ENCODE results near the gene MAP1LC3A. TPM values are rescaled to one million over a fixed set of nuclear protein-coding genes. Genes with fewer than 3 reads are reported as not detected.

The MAP1LC3A gene
- total RNA-seq, 4 donors from 2014 or later: 62.4 to 139 (median 106) TPM

DNA sequence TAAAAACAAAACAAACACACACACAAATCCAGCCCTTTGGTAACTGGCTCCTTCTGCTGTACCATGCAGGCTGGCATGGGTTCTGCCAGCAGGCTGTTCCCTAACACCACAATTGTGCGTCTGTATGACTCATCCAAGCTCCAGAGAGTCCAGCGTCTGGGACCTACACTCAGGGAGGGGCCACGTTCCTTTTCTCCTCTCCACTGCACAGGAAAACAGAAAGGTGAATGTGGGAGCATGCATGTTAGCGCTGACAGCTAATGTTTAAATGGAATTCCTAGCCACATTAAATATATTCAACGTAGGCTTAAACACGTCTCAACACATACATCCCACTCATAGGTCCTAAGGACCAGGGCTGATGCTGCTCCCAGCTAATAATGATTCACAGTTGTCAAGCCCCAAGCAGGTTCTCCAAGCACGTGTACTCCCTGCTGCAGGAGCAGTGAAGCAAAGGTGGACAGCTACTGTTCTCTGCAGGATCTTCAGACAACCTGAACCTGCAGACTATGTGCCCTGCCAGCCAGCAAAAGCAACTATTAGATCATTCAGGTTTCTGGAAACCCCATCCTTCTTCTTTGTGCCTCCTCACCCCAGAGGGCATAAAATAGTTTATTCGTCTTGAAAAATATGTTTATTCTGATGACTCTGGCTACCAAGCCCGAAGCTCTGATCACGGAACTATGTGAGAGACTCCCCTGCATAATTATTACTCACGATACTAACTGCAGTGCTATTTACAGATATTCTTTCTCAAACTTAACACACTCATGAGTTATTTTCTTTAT lies 20.9 kb downstream of the MAP1LC3A start:
- DNase-seq (ENCODE audit: low spot score in 2 of 2): peak; percentile 35
- H3K27ac ChIP-seq: peak overlapping the region; percentile 24 to 92 (median 78)

DNA sequence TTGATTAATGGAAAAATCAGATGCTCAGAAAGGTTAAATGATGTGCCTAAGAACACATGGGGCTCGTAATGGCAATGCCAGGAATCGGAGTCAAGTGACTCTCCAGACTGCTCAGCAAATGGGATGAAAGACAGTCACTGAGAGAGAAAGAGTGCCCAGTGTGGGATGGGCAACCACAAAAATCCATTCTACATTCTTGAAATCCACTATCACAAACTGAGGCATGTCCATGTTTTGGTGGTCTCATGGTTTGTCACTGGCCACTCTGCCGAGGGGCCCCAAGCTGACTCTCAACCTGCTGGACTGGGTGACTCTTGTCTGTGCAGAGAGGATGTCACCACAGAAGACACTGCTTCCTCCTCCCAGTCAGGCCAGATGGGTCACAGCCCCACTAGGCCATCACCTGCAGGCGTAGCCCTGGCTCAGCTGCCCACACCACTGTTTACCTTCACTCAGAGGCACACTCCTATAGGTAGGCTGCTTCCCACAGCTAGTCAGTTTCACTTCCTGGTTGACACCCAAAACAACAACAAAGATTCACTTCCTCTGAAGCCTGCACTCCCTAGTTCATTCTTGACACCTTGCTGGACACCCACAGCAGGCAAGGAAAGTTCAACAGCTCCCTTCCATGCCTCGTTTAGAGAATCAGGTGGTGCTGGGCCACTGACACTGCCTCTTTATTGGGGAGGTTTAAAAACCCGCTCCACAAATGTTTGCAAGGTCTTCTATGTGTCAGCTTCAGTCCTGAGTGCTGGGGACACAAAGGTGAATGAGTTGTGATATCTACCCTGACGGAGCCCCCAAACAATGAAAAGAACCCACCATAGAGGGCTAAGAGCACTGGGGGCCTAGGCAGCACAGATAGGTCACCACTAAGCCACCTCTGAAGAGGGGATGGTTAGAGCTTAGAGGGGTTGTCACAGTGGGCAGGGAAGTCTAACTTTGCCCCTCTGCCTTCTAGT lies 21.7 kb downstream of the MAP1LC3A start:
- 80 to 82% methylated on average over 7 of the region's 7 CpGs for WGBS, 2 donors
- peak overlapping the region; percentile 45 to 92 (median 78) for H3K27ac ChIP-seq

More for the DNA sequence above, 20.9 kb downstream of the MAP1LC3A start:
- no peaks in the 10 kb centered on the region for H3K27me3 ChIP-seq
- no peaks in the 10 kb centered on the region for H3K9me3 ChIP-seq
- 53 to 65% methylated on average over 11 of the region's 11 CpGs for WGBS, 2 donors
- H3K36me3 ChIP-seq: peaks cover 0 to 25% (median 0%) of the 10 kb centered on the region in 3 donors
- H3K4me1 ChIP-seq: peaks cover 0 to 61% (median 39%) of the 10 kb centered on the region in 4 donors
- no peak for TF ChIP-seq POLR2A (IDR thresholded peaks at IDR 0.05)
- peak in 1 of 2 donors; percentile 68 for TF ChIP-seq EP300 (IDR thresholded peaks at IDR 0.05)
- peak; percentile 47 to 71 (median 64) for TF ChIP-seq CTCF (IDR thresholded peaks at IDR 0.05)
- no peak overlapping the region for H3K4me3 ChIP-seq

DNA sequence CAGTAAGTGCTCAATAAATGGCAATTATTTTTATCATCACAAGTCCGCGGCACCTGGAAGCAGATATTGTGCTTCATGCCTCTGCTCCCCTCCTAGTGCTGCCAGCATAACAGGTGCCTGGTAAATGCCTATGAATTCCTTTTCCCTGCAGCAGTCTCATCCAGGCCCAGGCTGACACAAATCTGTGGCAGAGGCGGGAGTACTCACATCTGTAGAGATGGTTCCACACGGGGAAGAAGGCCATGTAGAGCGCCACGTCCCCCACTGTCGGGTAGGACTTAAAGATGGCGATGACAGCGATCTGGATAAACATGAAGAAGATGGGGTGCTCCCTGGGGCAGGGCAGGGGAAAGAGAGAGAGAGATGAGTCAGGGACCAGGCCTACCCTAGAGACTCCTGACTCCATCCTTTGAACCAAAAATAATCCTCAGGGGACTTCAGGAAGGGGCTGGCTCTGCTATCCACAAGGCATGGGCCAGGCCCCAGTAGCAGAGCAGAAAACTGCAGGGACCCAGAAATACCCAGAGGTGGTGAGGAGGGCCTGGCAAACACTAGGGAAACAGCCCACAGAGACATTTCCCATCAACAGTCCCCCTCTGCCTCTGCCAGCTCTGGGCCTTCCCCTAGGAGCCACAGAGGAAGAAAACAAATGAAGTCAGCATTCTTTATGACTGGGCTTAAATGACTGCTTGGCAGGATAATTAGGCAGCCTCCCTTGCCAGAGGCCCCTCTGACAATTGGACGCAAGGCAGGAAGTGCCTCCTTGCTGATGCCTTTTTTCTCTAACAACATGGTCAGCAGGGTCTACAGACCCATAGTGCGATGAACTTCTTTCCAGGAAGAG lies 23.0 kb downstream of the MAP1LC3A start:
- DNase-seq (ENCODE audit: low spot score in 2 of 2): no peak
- H3K4me1 ChIP-seq: peaks cover 0 to 61% (median 39%) of the 10 kb centered on the region in 4 donors
- 79 to 81% methylated on average over 11 of the region's 11 CpGs for WGBS, 2 donors
- H3K27me3 ChIP-seq: no peaks in the 10 kb centered on the region
- no peak overlapping the region for H3K4me3 ChIP-seq
- peaks cover under 1 to 30% (median 4%) of the 10 kb centered on the region in 3 donors for H3K36me3 ChIP-seq
- peak overlapping the region; percentile 45 to 92 (median 78) for H3K27ac ChIP-seq
- TF ChIP-seq EP300 (IDR thresholded peaks at IDR 0.05): peak in 1 of 2 donors; percentile 73
- TF ChIP-seq POLR2A (IDR thresholded peaks at IDR 0.05): no peak
- TF ChIP-seq CTCF (IDR thresholded peaks at IDR 0.05): no peak
- no peaks in the 10 kb centered on the region for H3K9me3 ChIP-seq

More for the DNA sequence above, 21.7 kb downstream of the MAP1LC3A start:
- no peak overlapping the region for H3K4me3 ChIP-seq
- peaks cover 0 to 61% (median 39%) of the 10 kb centered on the region in 4 donors for H3K4me1 ChIP-seq
- no peaks in the 10 kb centered on the region for H3K9me3 ChIP-seq
- DNase-seq (ENCODE audit: low spot score in 2 of 2): no peak
- H3K27me3 ChIP-seq: no peaks in the 10 kb centered on the region
- TF ChIP-seq CTCF (IDR thresholded peaks at IDR 0.05): no peak
- peaks cover 0 to 24% (median 3%) of the 10 kb centered on the region in 3 donors for H3K36me3 ChIP-seq

DNA sequence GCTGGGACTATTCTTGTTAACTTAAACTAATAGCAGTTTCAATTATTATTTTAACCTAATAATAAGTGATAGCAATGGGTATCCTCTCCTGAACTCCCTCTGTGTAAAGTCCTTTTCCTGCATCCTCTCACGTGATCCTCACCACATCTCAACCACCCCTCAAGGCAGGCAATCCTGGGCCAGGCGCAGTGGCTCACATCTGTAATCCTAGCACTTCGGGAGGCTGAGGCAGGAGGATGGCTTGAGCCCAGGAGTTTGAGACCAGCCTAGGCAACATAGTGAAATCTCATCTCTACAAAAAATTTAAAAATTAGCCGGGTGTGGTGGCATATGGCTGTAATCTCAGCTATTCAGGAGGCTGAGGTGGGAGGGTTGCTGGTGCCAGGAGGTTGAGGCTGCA lies 23.7 kb downstream of the MAP1LC3A start:
- Histone ChIP-seq H3K4me1 (peaks cover 0 to 61% (median 39%) of the 10 kb centered on the region in 4 donors), H3K4me3 (no peak overlapping the region), H3K27ac (peak overlapping the region; percentile 45 to 92 (median 78)), H3K27me3 (no peaks in the 10 kb centered on the region), H3K9me3 (no peaks in the 10 kb centered on the region), H3K36me3 (peaks cover 2 to 35% (median 4%) of the 10 kb centered on the region in 3 donors)
- WGBS, 2 donors: 70 to 81% methylated on average over 4 of the region's 4 CpGs
- TF ChIP-seq POLR2A (IDR thresholded peaks at IDR 0.05): no peak
- no peak for TF ChIP-seq CTCF (IDR thresholded peaks at IDR 0.05)
- TF ChIP-seq EP300 (IDR thresholded peaks at IDR 0.05): no peak
- no peak for DNase-seq (ENCODE audit: low spot score in 2 of 2)
